GM23338 (cell line): ENCODE measurements around the gene AAGAB.

Experiments used
- CREB1 ChIP-seq: fragments of 250-450 bp; sonication (Bioruptor Pico); IDR thresholded peaks from 2 replicates; pipeline ENCODE4 v1.5.0; 2020; ENCODE audit warnings: low read depth, mild to moderate bottlenecking, moderate library complexity
- EZH2 ChIP-seq: fragments of 200-600 bp; sonication (generic); IDR thresholded peaks from one replicate; pipeline ENCODE4 v1.8.0; 2017; ENCODE audit warnings: antibody characterized with exemption, mild to moderate bottlenecking, low read depth; ENCODE audit not compliant: unreplicated experiment
- EZH2phosphoT487 ChIP-seq: fragments of 200-600 bp; sonication (generic); IDR thresholded peaks from one replicate; pipeline ENCODE4 v1.8.1; 2018; ENCODE audit warnings: antibody characterized with exemption; ENCODE audit not compliant: unreplicated experiment
- NANOG ChIP-seq: IDR thresholded peaks from 2 replicates; pipeline ENCODE4 v1.6.1; 2016; ENCODE audit warnings: antibody characterized with exemption, borderline replicate concordance
- POLR2AphosphoS5 ChIP-seq: IDR thresholded peaks from 2 replicates; pipeline ENCODE4 v1.6.1; 2016; ENCODE audit warnings: antibody characterized with exemption, low read depth
- TF ChIP-seq, protein P1 (sequence below), 2 experiments: fragments of 200-600 bp in 1 of 2; sonication (generic) in 1 of 2; conservative IDR thresholded peaks; 2 replicates each; pipeline versions ENCODE4 v1.5.1 to v1.6.1; 2016 to 2017; ENCODE audit warnings: antibody characterized with exemption in 2 of 2, low read depth in 2 of 2, mild to moderate bottlenecking in 2 of 2, moderate library complexity in 1 of 2

DNA sequence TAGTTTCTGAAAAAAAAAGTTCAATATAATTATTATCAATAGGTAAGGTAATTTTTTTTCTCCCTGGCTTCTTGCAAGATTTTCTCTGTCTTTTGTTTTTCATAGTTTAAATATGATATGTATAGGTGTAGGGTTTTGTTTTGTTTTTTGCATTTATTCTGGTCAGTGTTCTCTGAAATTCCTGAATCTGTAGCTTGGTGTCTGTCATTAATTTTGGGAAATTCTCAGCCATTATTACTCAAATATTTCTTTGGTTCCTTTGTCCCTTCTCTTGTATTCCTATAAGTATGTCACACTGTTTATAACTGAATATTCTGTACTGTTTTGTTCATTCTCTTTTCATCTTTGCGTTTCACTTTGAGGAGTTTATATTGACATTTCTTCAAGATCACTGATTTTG is 22.2 kb upstream of the AAGAB start:
- TF ChIP-seq, protein P1, sequence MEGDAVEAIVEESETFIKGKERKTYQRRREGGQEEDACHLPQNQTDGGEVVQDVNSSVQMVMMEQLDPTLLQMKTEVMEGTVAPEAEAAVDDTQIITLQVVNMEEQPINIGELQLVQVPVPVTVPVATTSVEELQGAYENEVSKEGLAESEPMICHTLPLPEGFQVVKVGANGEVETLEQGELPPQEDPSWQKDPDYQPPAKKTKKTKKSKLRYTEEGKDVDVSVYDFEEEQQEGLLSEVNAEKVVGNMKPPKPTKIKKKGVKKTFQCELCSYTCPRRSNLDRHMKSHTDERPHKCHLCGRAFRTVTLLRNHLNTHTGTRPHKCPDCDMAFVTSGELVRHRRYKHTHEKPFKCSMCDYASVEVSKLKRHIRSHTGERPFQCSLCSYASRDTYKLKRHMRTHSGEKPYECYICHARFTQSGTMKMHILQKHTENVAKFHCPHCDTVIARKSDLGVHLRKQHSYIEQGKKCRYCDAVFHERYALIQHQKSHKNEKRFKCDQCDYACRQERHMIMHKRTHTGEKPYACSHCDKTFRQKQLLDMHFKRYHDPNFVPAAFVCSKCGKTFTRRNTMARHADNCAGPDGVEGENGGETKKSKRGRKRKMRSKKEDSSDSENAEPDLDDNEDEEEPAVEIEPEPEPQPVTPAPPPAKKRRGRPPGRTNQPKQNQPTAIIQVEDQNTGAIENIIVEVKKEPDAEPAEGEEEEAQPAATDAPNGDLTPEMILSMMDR (conservative IDR thresholded peaks at IDR 0.05; ENCODE audit: low read depth in 2 of 2), result no peak
- no peak for TF ChIP-seq POLR2AphosphoS5
- TF ChIP-seq NANOG, result no peak
- no peak for TF ChIP-seq EZH2phosphoT487
- TF ChIP-seq EZH2, result no peak
- no peak for TF ChIP-seq CREB1 (CRISPR knock-in tag)
